Measurements from ENCODE around the gene PLD1. TPM values are rescaled to one million over a fixed set of nuclear protein-coding genes. Genes with fewer than 3 reads are reported as not detected.
A peak's percentile ranks its signal among the peaks of the same experiment; 100 is the strongest.
"Not testable (repeated sequence)": the region's sequence is repeated elsewhere in the genome, so short reads cannot be mapped to it uniquely, and the experiment has no call there.

Gene PLD1
- total and polyA plus RNA-seq, 3 experiments from 2014 or later, result 0.59 to 14.5 (median 1.3) TPM

DNA sequence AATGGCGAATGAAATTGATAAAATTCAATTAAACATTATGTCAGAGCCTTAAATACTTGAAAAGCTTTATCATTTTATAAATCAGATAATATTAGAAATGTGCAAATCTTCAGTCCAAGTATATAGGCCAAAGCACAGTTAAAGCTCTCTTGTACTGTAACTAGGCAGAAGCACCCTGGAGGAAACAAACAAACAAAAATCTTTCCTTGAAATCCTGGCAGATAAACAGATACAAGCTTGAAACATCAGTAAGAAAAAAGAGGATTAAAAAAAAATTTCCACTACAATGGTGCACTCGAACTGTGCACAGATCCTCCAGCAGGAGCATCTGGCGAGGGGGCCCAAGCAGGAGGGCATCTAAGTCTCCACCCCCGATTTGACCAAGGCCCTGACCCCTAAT lies 166.6 kb downstream of the PLD1 start:
- Histone ChIP-seq H3K27ac (ENCODE audit: low read depth, low read length) (no peak overlapping the region), H3K36me3 (ENCODE audit: insufficient read depth, low read length) (no peaks in the 10 kb centered on the region), H3K4me1 (ENCODE audit: insufficient read depth, low read length) (no peaks in the 10 kb centered on the region), H3K27me3 (ENCODE audit: insufficient read depth, low read length, poor library complexity, severe bottlenecking) (no peaks in the 10 kb centered on the region), H3K4me3 (ENCODE audit: low read length) (no peak overlapping the region), H3K9me3 (ENCODE audit: low read length) (no peaks in the 10 kb centered on the region)
- no peak overlapping the region for H3K4me3 Mint-ChIP-seq
- POLR2A ChIA-PET, result no interaction called here
- CTCF ChIA-PET, result no interaction called here
- H3K27ac Mint-ChIP-seq, result no peak overlapping the region
- H3K4me1 Mint-ChIP-seq, result no peaks in the 10 kb centered on the region
- H3K36me3 Mint-ChIP-seq, result peaks cover 0 to 3% (median 0%) of the 10 kb centered on the region in 3 donors
- H3K27me3 Mint-ChIP-seq, result peaks cover 0 to 5% of the 10 kb centered on the region in 2 donors
- H3K9me3 Mint-ChIP-seq, result no peaks in the 10 kb centered on the region
- no peak for DNase-seq

GRCh38 chr3:171643033-171643432 lies 167.2 kb downstream of the PLD1 start:
- H3K36me3 Mint-ChIP-seq, result peaks cover 0 to 3% (median 0%) of the 10 kb centered on the region in 3 donors
- peaks cover 0 to 5% of the 10 kb centered on the region in 2 donors for H3K27me3 Mint-ChIP-seq
- Histone ChIP-seq H3K36me3 (ENCODE audit: insufficient read depth, low read length) (no peaks in the 10 kb centered on the region), H3K9me3 (ENCODE audit: low read length) (no peaks in the 10 kb centered on the region), H3K4me3 (ENCODE audit: low read length) (no peak overlapping the region), H3K4me1 (ENCODE audit: insufficient read depth, low read length) (no peaks in the 10 kb centered on the region), H3K27me3 (ENCODE audit: insufficient read depth, low read length, poor library complexity, severe bottlenecking) (no peaks in the 10 kb centered on the region), H3K27ac (ENCODE audit: low read depth, low read length) (no peak overlapping the region)
- H3K4me1 Mint-ChIP-seq, result no peaks in the 10 kb centered on the region
- CTCF ChIA-PET, result no interaction called here
- no peak for DNase-seq
- H3K27ac Mint-ChIP-seq, result no peak overlapping the region
- no peaks in the 10 kb centered on the region for H3K9me3 Mint-ChIP-seq
- H3K4me3 Mint-ChIP-seq, result no peak overlapping the region
- POLR2A ChIA-PET, result no interaction called here

GRCh38 chr3:171640520-171641412 lies 169.5 kb downstream of the PLD1 start:
- no peak for DNase-seq
- Histone ChIP-seq H3K9me3 (ENCODE audit: low read length) (no peaks in the 10 kb centered on the region), H3K4me3 (ENCODE audit: low read length) (no peak overlapping the region), H3K27me3 (ENCODE audit: insufficient read depth, low read length, poor library complexity, severe bottlenecking) (no peaks in the 10 kb centered on the region), H3K36me3 (ENCODE audit: insufficient read depth, low read length) (no peaks in the 10 kb centered on the region), H3K4me1 (ENCODE audit: insufficient read depth, low read length) (no peaks in the 10 kb centered on the region), H3K27ac (ENCODE audit: low read depth, low read length) (no peak overlapping the region)
- no peaks in the 10 kb centered on the region for H3K9me3 Mint-ChIP-seq
- peaks cover 0 to 3% (median 0%) of the 10 kb centered on the region in 3 donors for H3K36me3 Mint-ChIP-seq
- no peak overlapping the region for H3K4me3 Mint-ChIP-seq
- ChIA-PET CTCF (no interaction called here), POLR2A (no interaction called here)
- H3K4me1 Mint-ChIP-seq, result peaks cover 0 to 5% (median 4%) of the 10 kb centered on the region in 3 donors
- H3K27ac Mint-ChIP-seq, result peak overlapping the region in 1 of 8 donors; percentile 12
- peaks cover 0 to 5% of the 10 kb centered on the region in 2 donors for H3K27me3 Mint-ChIP-seq

GRCh38 chr3:171636666-171637065 lies 173.6 kb downstream of the PLD1 start:
- ChIA-PET CTCF (no interaction called here), POLR2A (no interaction called here)
- no peaks in the 10 kb centered on the region for H3K27me3 ChIP-seq (ENCODE audit: insufficient read depth, low read length, poor library complexity, severe bottlenecking)
- Mint-ChIP-seq H3K36me3 (peaks cover 0 to 2% (median 0%) of the 10 kb centered on the region in 3 donors), H3K27me3 (peaks cover 0 to 3% of the 10 kb centered on the region in 2 donors), H3K27ac (no peak overlapping the region), H3K4me1 (peaks cover 0 to 5% (median 4%) of the 10 kb centered on the region in 3 donors), H3K9me3 (no peaks in the 10 kb centered on the region), H3K4me3 (no peak overlapping the region)
- no peak overlapping the region for H3K4me3 ChIP-seq (ENCODE audit: low read length)
- H3K36me3 ChIP-seq (ENCODE audit: insufficient read depth, low read length), result no peaks in the 10 kb centered on the region
- no peak for DNase-seq
- no peak overlapping the region for H3K27ac ChIP-seq (ENCODE audit: low read depth, low read length)
- no peaks in the 10 kb centered on the region for H3K9me3 ChIP-seq (ENCODE audit: low read length)
- H3K4me1 ChIP-seq (ENCODE audit: insufficient read depth, low read length), result no peaks in the 10 kb centered on the region

- H3K36me3 Mint-ChIP-seq, result no peaks in the 10 kb centered on the region
- Histone ChIP-seq H3K4me1 (ENCODE audit: insufficient read depth, low read length) (no peaks in the 10 kb centered on the region), H3K4me3 (ENCODE audit: low read length) (no peak overlapping the region), H3K9me3 (ENCODE audit: low read length) (no peaks in the 10 kb centered on the region), H3K27ac (ENCODE audit: low read depth, low read length) (no peak overlapping the region), H3K36me3 (ENCODE audit: insufficient read depth, low read length) (no peaks in the 10 kb centered on the region), H3K27me3 (ENCODE audit: insufficient read depth, low read length, poor library complexity, severe bottlenecking) (no peaks in the 10 kb centered on the region)
- CTCF ChIA-PET, result no interaction called here
- peaks cover 0 to 3% (median 0%) of the 10 kb centered on the region in 5 donors for H3K9me3 Mint-ChIP-seq
- DNase-seq, result no peak
- no peak overlapping the region for H3K27ac Mint-ChIP-seq
- H3K27me3 Mint-ChIP-seq, result no peaks in the 10 kb centered on the region
- POLR2A ChIA-PET, result no interaction called here
- peaks cover 0 to 5% (median 4%) of the 10 kb centered on the region in 3 donors for H3K4me1 Mint-ChIP-seq
- H3K4me3 Mint-ChIP-seq, result no peak overlapping the region
These were observed 177.5 kb downstream of the PLD1 start for GRCh38 chr3:171632766-171633165.

- H3K27ac ChIP-seq (ENCODE audit: low read depth, low read length); H3K4me3 Mint-ChIP-seq; H3K4me3 ChIP-seq (ENCODE audit: low read length); DNase-seq; H3K4me1 Mint-ChIP-seq; H3K27me3 ChIP-seq (ENCODE audit: insufficient read depth, low read length, poor library complexity, severe bottlenecking); H3K4me1 ChIP-seq (ENCODE audit: insufficient read depth, low read length); H3K27ac Mint-ChIP-seq; POLR2A ChIA-PET; H3K9me3 ChIP-seq (ENCODE audit: low read length); H3K27me3 Mint-ChIP-seq; H3K36me3 ChIP-seq (ENCODE audit: insufficient read depth, low read length); CTCF ChIA-PET: not testable (repeated sequence)
- Mint-ChIP-seq H3K9me3 (peaks cover 2 to 11% (median 5%) of the 10 kb centered on the region in 5 donors), H3K36me3 (peaks cover 0 to 18% (median 3%) of the 10 kb centered on the region in 3 donors)
These were observed 183.5 kb downstream of the PLD1 start for GRCh38 chr3:171626799-171627198.

GRCh38 chr3:171622126-171622525 lies 188.2 kb downstream of the PLD1 start:
- POLR2A ChIA-PET, result no interaction called here
- Histone ChIP-seq H3K4me1 (ENCODE audit: insufficient read depth, low read length) (no peaks in the 10 kb centered on the region), H3K36me3 (ENCODE audit: insufficient read depth, low read length) (no peaks in the 10 kb centered on the region), H3K27ac (ENCODE audit: low read depth, low read length) (no peak overlapping the region), H3K4me3 (ENCODE audit: low read length) (no peak overlapping the region), H3K9me3 (ENCODE audit: low read length) (no peaks in the 10 kb centered on the region), H3K27me3 (ENCODE audit: insufficient read depth, low read length, poor library complexity, severe bottlenecking) (no peaks in the 10 kb centered on the region)
- H3K4me3 Mint-ChIP-seq, result no peak overlapping the region
- DNase-seq, result no peak
- H3K27me3 Mint-ChIP-seq, result peaks cover 1 to 20% of the 10 kb centered on the region in 2 donors
- peaks cover 0 to 11% (median 3%) of the 10 kb centered on the region in 5 donors for H3K9me3 Mint-ChIP-seq
- peaks cover 4 to 7% (median 4%) of the 10 kb centered on the region in 3 donors for H3K4me1 Mint-ChIP-seq
- CTCF ChIA-PET, result no interaction called here
- peaks cover 0 to 18% (median 3%) of the 10 kb centered on the region in 3 donors for H3K36me3 Mint-ChIP-seq
- H3K27ac Mint-ChIP-seq, result no peak overlapping the region

DNA sequence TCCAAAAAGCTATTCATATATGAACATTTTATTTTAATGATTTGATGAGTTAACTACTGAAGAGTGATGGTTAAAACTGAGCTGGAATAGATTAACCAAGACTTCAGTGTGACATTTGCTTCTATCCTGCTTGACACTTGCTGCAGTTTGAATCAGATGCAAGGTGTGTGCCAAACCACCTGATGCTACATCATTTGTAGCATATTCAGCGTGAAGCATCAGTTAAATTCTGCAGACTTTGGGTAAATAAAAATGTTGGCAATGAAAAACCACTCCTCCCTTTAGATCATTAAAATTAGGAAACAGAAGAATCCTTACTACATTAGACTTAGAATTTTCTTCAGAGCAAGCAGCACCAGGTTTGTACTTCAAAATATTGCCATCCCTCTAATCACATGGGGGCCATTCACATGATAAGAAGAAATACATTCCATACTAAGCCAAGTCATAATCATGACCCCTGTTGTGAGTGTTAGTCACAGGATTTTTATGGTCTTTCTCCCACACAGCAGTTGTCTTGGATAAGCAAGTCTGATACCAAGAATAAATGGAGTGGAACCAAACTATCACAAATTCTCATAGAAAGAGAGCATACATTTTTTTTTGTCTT lies 189.4 kb downstream of the PLD1 start:
- no peaks in the 10 kb centered on the region for H3K9me3 ChIP-seq (ENCODE audit: low read length)
- Mint-ChIP-seq H3K4me3 (no peak overlapping the region), H3K27me3 (peaks cover 3 to 26% of the 10 kb centered on the region in 2 donors), H3K4me1 (peaks cover 4 to 7% (median 4%) of the 10 kb centered on the region in 3 donors), H3K9me3 (peaks cover 0 to 8% (median 2%) of the 10 kb centered on the region in 5 donors), H3K27ac (no peak overlapping the region), H3K36me3 (peaks cover 0 to 18% (median 3%) of the 10 kb centered on the region in 3 donors)
- H3K4me3 ChIP-seq (ENCODE audit: low read length), result no peak overlapping the region
- H3K4me1 ChIP-seq (ENCODE audit: insufficient read depth, low read length), result no peaks in the 10 kb centered on the region
- no peak for DNase-seq
- no peak overlapping the region for H3K27ac ChIP-seq (ENCODE audit: low read depth, low read length)
- ChIA-PET POLR2A (no interaction called here), CTCF (no interaction called here)
- H3K27me3 ChIP-seq (ENCODE audit: insufficient read depth, low read length, poor library complexity, severe bottlenecking), result no peaks in the 10 kb centered on the region
- no peaks in the 10 kb centered on the region for H3K36me3 ChIP-seq (ENCODE audit: insufficient read depth, low read length)

Measured in CD8-positive, alpha-beta memory T cell (primary cell).